ENCODE measurements around the gene ANKMY2.
"Not testable (repeated sequence)": the region's sequence is repeated elsewhere in the genome, so short reads cannot be mapped to it uniquely, and the experiment has no call there.

Gene ANKMY2

DNA sequence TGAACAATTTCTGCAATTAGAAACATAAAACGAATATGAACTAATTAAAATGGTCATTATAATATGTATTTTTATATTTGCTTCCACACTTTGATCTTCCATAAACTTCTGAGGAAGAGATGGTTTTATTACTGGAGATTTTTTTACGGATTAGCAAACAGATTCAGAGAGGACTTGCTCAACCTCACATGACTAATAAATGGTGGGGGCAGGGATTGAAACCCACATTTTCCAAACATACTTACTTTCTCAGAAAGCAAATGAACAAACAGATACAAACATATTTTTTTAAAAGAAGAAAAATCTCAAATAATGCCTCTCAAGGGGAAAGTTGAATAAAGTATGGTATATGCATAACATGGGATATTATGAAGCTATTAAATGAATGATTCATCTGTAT, 18.3 kb downstream of the ANKMY2 start:
- no peak for DNase-seq (ENCODE audit: low read depth in 2 of 2)

DNA sequence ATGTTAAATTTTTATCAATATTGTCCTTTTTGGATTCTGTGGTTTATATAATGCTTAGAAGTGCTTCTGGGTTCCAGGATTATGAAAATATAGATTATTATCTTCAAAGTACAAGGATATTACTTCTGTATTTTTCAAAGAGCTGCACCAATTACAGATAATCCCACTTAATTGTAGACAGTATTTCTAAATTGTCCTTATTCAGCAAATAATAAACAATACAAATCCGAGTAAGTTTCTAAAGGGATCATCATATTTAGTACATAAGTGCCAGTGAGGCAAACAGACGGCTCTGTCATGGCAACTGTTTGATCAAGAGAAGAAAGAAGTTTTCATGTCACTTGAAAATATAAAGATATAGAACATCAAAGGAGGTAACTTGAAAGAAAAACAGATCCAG, 19.2 kb downstream of the ANKMY2 start:
- DNase-seq (ENCODE audit: low read depth in 2 of 2): no peak

DNA sequence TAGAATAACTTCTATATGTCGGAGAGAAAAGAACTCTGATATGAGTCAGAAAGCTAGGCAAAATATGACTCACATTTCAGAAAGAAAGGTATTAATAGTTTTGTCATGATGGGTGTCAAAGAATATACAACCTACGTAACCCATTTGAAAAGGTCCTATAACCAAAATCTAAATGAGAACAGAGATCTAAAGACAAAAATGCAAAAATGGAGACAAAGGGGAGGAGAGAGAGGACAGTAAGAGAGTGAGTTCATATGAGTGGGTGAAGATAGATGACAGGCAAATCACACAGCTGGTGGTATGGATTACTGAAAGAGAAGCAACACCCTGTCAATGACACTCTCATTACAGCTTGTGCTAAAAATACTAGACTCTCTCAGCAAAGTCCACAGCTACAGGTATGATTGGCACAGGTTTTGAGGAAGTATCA, 25.6 kb downstream of the ANKMY2 start:
- DNase-seq (ENCODE audit: low read depth in 2 of 2): no peak

DNA sequence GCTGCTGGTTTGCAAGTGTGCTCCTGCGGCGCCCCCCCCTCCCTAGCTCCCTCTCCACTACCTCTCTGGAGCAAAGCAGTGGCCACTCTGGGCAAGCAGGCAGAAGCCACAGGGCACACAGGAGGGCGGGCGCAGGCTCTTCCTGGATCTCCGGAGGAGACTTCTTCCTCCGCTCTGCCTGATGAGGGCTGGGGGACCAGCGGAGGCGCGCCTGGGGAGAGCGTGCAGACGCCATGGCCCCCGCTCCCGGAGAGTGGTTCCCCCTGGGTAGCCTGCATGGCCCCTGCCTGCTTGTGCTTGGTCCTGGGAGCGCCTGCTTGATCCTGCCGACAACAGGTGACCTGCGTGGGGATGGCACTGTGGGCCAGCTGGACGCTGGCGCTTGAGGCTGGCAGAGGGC, 29.0 kb downstream of the ANKMY2 start:
- no peak for DNase-seq (ENCODE audit: low read depth in 2 of 2)

DNA sequence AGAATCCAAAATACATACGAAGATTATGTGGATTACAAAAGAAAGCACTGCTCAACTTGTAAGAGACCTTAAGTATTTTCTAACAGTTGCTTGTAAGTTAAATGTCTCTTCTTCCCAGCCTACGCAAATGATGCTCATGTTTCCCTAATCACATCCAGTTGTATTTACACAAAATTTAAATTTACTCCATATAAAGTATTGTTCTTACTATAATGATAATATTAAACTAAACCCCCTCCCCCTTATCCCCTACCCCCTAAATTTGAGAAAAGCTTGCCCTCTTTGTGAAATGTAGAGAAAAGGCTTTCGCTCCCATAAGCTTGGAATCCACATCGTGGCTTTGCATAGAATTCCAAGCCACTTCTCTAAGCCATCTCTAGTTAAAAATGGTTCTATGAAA, 29.4 kb downstream of the ANKMY2 start:
- DNase-seq (ENCODE audit: low read depth in 2 of 2): no peak

DNA sequence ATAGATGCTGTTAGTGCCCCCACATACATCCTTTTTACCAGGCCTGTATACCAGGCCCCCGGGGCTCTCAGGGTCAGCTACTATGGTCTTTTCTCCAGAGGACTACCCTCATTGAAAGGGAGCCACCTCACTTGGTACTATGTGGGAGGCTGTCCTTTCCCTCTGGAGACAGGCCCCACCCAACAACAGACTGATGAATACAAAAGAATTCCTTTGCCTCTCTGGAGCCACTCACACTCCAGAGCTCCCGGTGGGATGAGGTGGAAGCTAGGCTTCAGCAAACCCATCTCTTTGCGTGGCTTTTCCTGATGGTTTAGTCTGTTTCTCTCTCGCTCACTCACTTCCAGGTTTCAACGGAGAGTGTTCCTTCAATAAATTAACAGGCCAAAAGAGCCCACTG, 30.3 kb downstream of the ANKMY2 start:
- no peak for DNase-seq (ENCODE audit: low read depth in 2 of 2)

DNA sequence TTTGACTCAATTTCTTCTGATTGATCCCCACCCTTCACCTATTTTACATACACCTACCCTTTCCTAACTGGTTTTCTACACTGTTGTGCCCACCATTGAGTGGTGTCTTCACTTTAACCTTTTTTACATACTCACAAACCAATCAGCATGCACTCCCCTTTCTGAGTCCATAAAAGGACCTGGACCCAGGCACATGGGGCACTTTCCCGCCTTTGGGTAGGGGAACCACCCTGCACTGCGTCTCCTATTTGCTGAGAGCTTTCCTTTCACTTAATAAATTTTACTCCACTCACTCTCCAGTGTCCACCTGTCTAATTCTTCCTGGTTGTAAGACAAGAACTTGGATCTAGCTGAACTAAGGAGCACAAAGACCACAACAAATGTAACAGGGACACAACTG, 33.8 kb downstream of the ANKMY2 start:
- no peak for DNase-seq (ENCODE audit: low read depth in 2 of 2)

DNA sequence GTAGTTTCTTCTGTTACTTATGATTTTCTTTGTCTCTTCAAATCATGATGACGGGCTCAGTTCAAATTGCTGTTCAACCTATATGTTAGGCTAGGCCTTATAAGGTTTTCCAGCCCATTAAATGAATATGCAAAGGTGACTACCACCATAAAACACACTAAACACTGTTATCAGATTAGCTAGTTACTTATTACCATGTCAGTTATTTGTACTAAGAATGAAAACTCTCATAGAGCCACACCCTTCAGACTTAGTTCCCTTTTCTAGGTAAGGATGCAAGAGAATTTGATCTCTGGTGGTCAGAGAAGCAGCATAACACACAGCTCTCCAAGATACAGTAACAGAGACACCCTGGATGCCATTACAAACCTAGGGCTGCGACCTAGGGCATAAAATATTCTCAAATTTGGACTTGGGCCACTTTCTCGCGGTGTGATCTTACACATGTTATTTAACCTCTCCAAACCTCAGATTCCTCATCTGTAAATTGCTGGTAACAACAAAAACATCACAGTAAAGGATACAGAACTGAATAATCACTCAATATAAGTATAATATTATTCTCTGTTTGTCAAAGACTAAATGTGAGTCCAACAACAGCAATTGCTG, 35.6 kb downstream of the ANKMY2 start:
- no peak for DNase-seq (ENCODE audit: low read depth in 2 of 2)

DNA sequence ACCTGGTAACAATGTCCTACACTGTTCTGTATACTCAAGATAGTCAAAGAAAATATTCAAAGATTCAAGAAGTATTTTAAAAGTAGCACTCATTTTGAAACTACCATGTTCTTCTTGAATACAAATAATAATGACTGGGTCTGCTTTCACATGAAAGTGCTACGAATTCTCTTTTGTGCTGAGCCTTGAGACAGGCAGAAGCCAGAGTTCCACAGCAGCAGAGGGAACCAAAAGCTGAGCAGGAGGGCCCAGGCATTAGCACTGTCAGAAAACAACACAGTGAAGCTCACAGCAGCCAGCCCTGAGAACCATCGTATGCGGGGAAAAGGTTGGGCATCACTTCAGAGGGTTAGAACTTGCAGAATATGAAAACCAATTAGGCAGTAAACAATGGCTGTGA, 38.9 kb downstream of the ANKMY2 start:
- no peak for DNase-seq (ENCODE audit: low read depth in 2 of 2)

DNA sequence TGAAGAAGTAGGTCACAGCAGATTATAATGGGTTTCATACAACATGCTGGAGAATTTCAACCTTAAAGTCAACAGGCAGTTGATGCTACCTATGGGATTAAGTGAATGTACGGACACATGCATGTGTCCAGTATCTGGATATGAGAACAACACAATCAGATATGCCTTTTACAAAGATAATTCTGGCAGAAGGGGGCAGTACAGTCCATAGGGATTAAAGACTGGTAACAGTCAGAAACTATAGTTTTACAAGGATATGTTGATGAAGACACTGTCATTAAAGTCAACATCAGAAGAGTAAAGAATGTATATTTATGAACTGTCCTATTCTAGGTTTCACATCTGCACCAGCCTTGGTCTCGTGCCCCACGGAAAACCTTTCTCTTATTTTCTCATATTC, 41.5 kb downstream of the ANKMY2 start:
- no peak for DNase-seq (ENCODE audit: low read depth in 2 of 2)

DNA sequence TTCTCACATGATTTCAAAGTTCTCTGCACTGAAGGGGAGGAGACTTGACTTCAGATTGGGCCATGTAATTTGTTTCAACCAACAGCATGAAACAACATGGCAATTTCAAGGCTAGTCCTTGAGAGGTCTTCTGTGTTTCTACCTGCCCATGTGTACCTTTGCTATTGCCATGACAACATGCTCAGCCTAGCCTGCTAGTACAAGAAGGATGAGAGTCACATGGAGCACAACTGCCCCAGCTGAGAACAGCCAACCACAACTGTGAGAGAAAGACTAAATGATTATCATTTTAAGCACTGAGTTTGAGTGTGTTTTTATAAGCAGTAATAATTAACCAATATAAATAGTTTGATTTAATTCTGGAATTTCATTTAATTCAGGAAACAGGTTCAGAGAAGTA, 41.9 kb downstream of the ANKMY2 start:
- DNase-seq (ENCODE audit: low read depth in 2 of 2): no peak

DNA sequence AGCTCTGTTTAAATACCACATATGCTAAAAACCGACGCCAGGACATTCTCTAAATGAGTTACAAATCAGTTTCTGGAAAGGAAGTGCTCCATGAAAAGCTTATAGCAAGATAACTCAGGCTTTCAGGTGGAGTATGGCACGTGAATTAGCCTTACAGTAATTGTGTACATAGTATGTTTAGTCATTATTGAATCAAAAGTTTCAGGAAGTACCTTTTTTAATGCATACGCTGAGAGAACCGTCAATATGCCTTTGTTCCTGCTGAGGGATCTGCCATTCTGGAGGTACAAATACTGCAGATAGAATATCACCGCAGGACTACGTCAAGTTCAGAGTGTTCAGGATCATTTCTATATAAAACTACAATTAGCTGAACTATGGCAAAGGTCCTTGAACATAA, 45.7 kb downstream of the ANKMY2 start:
- no peak for DNase-seq (ENCODE audit: low read depth in 2 of 2)

DNA sequence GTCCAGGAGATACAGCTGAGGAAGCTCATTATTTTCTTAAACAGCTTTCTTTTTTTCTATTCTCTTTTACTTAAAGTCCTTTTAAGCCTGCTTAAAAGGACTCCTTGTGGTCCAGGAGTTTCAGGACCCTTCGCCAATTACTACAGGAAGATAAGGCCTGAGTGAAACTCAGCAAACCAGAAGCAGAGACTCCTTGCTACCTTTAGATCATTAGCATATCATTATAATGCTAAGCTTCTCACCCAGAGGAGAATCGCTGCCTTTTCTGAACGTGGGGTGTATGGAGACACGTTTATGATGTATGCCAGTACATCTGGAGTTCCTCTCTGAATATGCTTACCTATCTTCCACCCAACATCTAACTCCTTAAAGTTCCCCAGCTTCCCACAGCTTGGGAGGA, 47.5 kb downstream of the ANKMY2 start:
- DNase-seq (ENCODE audit: low read depth in 2 of 2): no peak

DNA sequence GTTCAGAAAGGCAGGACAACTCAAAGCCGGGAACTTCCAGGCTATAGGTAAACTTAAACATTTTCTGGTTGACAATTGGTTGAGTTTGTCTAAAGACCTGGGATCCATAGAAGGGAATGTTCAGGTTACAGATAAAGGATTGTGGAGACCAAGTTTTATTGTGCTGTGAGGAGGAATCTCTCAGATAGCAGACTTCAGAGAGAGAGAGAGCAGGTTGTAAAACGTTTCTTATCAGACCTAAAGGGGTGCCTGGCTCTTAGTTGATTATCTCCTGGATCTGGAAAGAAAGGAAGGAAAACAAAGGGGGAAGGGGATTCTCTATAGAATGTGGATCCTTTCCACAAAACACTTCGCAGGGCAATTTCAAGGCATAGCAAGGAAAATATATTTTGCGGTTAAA, 50.0 kb downstream of the ANKMY2 start:
- DNase-seq (ENCODE audit: low read depth in 2 of 2): not testable (repeated sequence)

DNA sequence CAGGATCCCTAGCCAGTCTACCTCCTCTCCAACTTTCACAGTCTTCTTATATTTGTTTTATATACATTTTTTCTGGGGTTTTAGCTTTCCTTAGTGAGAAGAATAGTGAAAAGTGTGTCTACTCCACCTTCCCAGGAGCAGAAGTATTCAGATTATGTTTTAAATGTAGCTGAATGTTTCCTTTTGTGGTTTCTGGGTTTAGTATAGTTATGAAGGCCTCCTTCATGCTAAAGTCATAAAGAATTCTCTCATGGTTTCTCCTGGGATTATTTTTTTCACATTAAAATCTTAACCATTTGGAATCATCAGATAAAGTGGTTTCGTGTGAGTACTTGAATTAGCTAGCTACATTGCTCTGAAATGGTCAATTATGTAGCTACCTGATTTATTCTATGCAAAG, 50.9 kb downstream of the ANKMY2 start:
- DNase-seq (ENCODE audit: low read depth in 2 of 2): no peak

DNA sequence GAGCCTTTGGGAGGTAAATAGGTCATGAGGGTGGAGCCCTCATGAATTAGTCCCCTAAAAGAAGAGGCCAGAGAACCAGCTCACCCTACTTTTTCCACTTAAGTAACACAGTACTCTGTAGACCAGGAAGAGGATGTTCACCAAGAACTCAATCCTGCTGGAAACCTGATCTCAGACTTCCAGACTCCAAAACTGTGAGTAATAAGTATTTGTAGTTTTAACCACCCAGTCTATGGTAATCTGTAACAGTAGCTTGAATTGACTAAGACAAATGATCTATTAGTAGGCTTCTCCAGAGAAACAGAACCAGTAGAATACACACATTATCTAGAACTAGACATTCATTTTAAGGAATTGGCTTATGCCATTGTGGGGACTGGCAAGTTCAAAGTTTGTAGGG, 51.5 kb downstream of the ANKMY2 start:
- no peak for DNase-seq (ENCODE audit: low read depth in 2 of 2)

DNA sequence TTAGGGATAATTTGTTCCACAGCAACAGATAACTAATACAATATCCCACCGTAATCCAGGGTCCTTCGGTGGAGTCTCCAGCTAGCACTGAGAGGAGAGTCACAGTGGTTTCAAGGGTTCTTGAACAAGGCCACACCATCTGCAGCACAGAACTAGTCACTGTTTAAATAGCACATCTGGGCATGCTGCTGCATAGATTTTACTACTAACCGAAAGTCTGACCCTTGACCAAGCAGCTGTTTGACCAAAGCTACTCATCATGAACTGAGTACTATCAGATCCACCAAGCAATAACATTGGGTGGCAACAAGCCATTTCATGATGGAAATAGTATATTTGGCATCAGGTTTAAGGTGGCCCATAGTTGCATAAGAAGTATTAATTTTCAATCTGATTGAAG, 53.2 kb downstream of the ANKMY2 start:
- DNase-seq (ENCODE audit: low read depth in 2 of 2): no peak

DNA sequence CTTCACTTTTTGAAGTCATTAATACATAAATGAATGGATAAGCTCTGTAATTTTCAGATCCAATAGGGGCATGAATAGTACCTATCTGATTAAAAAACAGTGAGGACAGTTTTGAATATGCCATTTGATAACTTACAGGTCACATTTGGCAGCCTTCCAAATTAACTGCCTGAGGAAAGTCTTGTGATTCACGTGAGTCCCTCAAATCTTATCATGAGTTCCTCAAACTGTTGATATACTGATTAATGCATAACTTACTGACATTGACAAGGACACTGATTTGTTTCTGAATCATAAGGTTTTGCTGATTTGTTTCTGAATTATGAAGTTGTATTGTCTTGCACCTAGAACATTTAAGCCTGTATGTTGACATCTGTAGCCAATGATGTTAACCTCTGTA, 55.1 kb downstream of the ANKMY2 start:
- no peak for DNase-seq (ENCODE audit: low read depth in 2 of 2)

DNA sequence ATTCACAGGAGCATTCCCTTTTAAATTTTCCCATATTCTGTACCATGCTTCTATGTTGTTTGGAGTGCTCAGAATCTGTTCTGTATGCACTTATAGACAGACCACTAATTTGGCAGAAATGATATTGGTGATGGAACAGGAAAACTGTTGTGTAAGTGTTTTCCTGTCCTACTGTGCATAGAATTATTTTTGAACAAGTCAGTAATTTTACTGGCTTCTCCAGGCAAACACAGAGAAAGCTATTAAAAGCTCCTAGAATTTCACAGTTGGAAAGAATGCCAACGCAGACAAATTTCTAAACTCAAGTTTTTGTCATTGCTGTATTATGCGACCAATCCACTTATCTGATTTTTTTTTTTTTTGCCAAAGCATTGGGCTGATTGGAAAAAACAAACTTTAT, 55.7 kb downstream of the ANKMY2 start:
- no peak for DNase-seq (ENCODE audit: low read depth in 2 of 2)

DNA sequence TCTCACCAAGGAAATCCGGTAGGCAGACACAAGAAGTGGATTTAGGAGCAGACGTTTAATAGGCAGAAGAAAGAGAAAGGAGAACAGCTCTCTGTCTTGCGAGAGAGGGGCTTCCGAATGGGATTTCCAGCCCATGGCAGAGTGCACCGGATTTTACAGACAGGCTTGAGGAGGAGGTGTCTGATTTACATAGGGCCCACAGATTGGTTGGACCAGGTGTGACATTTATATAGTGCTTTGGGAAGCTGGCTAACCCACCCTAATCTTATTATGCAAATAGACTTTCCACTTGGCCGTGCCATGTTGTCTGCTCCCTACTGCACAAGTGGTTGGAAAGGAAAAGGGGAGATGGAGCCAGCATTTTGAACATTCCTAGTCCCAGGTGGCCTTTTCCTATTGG, 57.8 kb downstream of the ANKMY2 start:
- no peak for DNase-seq (ENCODE audit: low read depth in 2 of 2)

DNA sequence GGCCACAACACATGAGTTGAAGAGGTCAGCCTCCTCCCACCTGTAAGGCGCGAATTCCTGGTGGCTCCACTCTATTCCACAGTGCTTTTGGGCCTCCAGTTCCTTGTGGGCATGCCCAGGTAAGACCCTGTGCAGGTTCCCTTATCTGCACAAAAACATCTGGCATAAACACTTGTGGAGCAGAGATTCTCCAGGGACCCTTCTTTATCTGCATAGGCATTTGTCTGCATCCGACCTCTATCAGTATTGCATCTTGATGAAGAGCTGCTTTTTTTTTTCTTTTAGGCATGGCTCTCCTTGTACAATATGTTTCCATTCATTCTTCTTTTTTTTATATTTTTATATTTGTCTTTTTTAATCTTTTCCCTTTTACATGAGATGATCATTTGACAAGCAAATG, 58.4 kb downstream of the ANKMY2 start:
- no peak for DNase-seq (ENCODE audit: low read depth in 2 of 2)

DNA sequence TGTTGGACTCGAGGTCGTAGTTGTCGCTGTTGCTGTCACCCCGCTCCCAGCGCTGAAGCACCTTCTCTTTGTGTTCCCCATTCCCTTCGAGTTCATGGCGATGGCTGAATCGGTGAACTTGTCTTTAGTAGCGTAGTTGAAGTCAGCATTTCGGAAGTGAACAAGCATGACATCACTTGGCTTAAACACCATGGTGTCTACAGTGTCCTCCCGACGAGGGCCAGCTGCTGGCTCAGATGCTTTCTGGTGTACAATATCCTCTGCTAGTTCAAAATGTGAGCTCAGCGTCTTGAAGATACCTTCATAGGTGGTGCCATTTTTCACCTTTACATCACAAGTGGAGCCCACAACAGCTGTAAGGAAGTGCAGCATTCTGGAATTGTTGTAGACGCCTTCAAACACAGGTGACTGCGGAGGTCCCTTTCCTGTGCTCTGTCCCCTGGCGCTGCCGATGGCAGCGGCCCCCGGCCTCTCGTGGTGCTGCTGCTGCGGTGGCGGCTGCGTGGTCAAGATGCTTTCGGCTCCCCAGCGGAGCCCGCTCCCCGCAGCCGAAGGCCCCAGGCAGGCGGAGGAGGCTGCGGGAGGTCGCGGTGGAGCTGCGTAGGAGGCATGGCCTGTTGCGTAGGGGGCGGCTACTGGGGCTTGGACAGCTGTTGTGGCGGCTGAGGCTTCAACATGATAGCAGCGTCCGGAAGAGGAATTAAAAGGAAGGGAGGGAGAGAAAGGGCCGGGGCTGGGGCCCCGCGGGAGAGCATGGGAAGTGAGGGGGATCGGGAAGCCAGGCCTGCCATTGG, 59.3 kb downstream of the ANKMY2 start:
- no peak for DNase-seq (ENCODE audit: low read depth in 2 of 2)

DNA sequence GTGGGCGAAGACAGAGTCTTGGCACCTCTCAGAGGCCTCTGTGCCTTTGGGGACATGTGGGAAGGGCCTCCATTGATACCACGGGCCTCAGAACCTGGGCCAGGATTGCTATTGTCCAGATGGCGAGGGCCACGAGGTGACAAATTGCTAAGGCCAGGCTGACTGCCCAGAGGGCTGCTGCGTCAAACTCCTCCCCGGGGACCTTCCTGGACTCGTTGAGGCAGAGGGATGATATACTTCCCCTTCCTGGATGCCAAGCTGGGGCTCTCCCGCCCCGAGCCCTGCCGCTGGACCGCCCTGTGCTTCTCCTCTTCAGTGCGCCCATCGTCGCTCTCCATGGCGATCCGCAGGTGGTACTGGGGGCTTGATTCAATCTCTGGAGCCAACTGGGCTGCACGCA, 60.0 kb downstream of the ANKMY2 start:
- no peak for DNase-seq (ENCODE audit: low read depth in 2 of 2)

DNA sequence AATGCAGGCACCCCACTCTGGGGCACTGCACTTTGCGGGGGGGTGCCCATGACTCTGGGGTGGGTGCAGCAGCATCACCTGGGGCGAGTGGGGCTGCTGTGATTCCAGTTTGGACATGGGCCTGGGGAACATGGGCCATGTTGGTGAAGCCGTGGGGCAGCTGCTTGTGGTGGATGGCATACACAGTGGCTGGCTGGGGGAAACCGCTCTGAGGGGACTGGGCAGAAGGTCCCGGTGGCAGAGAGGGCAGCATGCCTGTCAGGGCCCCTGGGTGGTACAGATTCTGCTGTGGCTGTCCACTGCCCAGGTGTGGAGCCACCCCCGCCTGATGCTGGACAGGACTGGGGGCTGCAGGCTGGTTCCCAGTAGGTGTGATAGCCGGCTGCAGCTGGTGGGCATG, 61.7 kb downstream of the ANKMY2 start:
- no peak for DNase-seq (ENCODE audit: low read depth in 2 of 2)

Data from stimulated activated CD4-positive, alpha-beta T cell treated with anti-CD3 and anti-CD28 coated beads, Interleukin-15, amount 100 ng/mL, for 48 hours (primary cell).